HepG2 (cell line): Measurements from ENCODE around the gene MAP3K14.

Experiments
- CHD2 ChIP-seq: IDR thresholded peaks from 2 replicates; pipeline ENCODE4 v1.6.1; 2011; ENCODE audit warnings: low read depth, low read length, improper control_type of control experiment
- ESRRA ChIP-seq: sonication (generic); formaldehyde crosslinking; IDR thresholded peaks from 2 replicates; pipeline ENCODE4 v1.5.1; 2020; ENCODE audit warnings: mild to moderate bottlenecking, low read depth, missing genetic modification reagents
- FOXK1 ChIP-seq: sonication (generic); formaldehyde crosslinking; IDR thresholded peaks from 2 replicates; pipeline ENCODE4 v1.4.0; 2020; ENCODE audit warnings: low read depth, missing genetic modification reagents, borderline replicate concordance
- HDAC2 ChIP-seq: sonication (generic); formaldehyde crosslinking; IDR thresholded peaks from 2 replicates; pipeline ENCODE4 v1.4.0; 2020; ENCODE audit warnings: missing genetic modification reagents
- HMG20A ChIP-seq: IDR thresholded peaks from 2 replicates; pipeline ENCODE4 v1.6.1; 2016; ENCODE audit warnings: borderline replicate concordance
- MBNL3 ChIP-seq: fragments of 250-450 bp; sonication (Bioruptor Pico); conservative IDR thresholded peaks from 2 replicates; pipeline ENCODE4 v1.8.0; 2022; ENCODE audit warnings: mild to moderate bottlenecking, inconsistent platforms
- POLR2A ChIP-seq, 2 experiments: IDR thresholded peaks; 2 replicates each; pipeline ENCODE4 v1.6.1; 2011; ENCODE audit warnings: low read depth in 2 of 2, low read length in 2 of 2, mild to moderate bottlenecking in 1 of 2, moderate library complexity in 1 of 2; ENCODE audit not compliant: insufficient read depth in 1 of 2
- RXRA ChIP-seq: sonication (generic); formaldehyde crosslinking; IDR thresholded peaks from 2 replicates; pipeline ENCODE4 v1.5.1; 2020; ENCODE audit warnings: missing genetic modification reagents
- TAF1 ChIP-seq: sonication (generic); formaldehyde crosslinking; IDR thresholded peaks from 2 replicates; pipeline ENCODE4 v1.4.0; 2020; ENCODE audit warnings: missing genetic modification reagents
- ZFP82 ChIP-seq: sonication (generic); formaldehyde crosslinking; IDR thresholded peaks from 2 replicates; pipeline ENCODE4 v1.5.1; 2020; ENCODE audit warnings: mild to moderate bottlenecking, missing genetic modification reagents, borderline replicate concordance
- ZNF138 ChIP-seq: sonication (generic); formaldehyde crosslinking; IDR thresholded peaks from 2 replicates; pipeline ENCODE4 v1.5.0; 2020; ENCODE audit warnings: mild to moderate bottlenecking, low read depth, missing genetic modification reagents
- ZSCAN29 ChIP-seq: sonication (generic); formaldehyde crosslinking; conservative IDR thresholded peaks from 2 replicates; pipeline ENCODE4 v1.4.0; 2020; ENCODE audit warnings: mild to moderate bottlenecking, missing genetic modification reagents
- TF ChIP-seq, protein P1 (sequence below): sonication (generic); formaldehyde crosslinking; IDR thresholded peaks from 2 replicates; pipeline ENCODE4 v1.5.0; 2020; ENCODE audit warnings: mild to moderate bottlenecking, missing genetic modification reagents, moderate library complexity
- TF ChIP-seq, protein P2 (sequence below): sonication (generic); formaldehyde crosslinking; IDR thresholded peaks from 2 replicates; pipeline ENCODE4 v1.5.0; 2020; ENCODE audit warnings: mild to moderate bottlenecking, missing genetic modification reagents

DNA sequence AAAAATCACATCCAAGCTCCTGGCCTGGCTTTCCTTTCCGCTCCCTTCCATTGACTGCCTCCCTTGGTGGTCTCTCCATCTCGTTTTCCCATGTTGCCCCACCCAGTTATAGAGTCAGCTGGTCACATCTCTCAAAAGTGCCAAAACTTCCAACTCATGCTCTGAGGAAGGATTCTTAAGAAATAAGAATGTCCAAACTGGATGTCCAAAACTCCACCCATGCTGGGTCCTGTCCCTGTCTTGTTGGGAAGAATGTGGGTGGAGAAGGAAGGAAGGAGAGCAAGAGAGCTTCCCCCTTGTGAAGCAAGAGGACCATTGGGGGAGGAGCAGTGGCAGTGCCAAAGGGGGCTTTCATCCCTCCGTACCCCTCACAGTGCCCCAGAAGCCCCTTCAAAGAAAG is 44.6 kb upstream of the MAP3K14 start:
- TF ChIP-seq RXRA (CRISPR knock-in tag), result no peak
- no peak for TF ChIP-seq POLR2A (IDR thresholded peaks at IDR 0.05; ENCODE audit: insufficient read depth in 1 of 2, low read depth in 2 of 2, low read length in 2 of 2)
- TF ChIP-seq, protein P1, sequence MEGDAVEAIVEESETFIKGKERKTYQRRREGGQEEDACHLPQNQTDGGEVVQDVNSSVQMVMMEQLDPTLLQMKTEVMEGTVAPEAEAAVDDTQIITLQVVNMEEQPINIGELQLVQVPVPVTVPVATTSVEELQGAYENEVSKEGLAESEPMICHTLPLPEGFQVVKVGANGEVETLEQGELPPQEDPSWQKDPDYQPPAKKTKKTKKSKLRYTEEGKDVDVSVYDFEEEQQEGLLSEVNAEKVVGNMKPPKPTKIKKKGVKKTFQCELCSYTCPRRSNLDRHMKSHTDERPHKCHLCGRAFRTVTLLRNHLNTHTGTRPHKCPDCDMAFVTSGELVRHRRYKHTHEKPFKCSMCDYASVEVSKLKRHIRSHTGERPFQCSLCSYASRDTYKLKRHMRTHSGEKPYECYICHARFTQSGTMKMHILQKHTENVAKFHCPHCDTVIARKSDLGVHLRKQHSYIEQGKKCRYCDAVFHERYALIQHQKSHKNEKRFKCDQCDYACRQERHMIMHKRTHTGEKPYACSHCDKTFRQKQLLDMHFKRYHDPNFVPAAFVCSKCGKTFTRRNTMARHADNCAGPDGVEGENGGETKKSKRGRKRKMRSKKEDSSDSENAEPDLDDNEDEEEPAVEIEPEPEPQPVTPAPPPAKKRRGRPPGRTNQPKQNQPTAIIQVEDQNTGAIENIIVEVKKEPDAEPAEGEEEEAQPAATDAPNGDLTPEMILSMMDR (CRISPR knock-in tag), result no peak
- no peak for TF ChIP-seq FOXK1 (CRISPR knock-in tag)
- TF ChIP-seq ZSCAN29 (CRISPR knock-in tag), result no peak
- TF ChIP-seq ESRRA (CRISPR knock-in tag), result no peak
- no peak for TF ChIP-seq ZNF138 (CRISPR knock-in tag)
- no peak for TF ChIP-seq ZFP82 (CRISPR knock-in tag)
- no peak for TF ChIP-seq CHD2
- no peak for TF ChIP-seq HDAC2 (CRISPR knock-in tag)
- TF ChIP-seq, protein P2, sequence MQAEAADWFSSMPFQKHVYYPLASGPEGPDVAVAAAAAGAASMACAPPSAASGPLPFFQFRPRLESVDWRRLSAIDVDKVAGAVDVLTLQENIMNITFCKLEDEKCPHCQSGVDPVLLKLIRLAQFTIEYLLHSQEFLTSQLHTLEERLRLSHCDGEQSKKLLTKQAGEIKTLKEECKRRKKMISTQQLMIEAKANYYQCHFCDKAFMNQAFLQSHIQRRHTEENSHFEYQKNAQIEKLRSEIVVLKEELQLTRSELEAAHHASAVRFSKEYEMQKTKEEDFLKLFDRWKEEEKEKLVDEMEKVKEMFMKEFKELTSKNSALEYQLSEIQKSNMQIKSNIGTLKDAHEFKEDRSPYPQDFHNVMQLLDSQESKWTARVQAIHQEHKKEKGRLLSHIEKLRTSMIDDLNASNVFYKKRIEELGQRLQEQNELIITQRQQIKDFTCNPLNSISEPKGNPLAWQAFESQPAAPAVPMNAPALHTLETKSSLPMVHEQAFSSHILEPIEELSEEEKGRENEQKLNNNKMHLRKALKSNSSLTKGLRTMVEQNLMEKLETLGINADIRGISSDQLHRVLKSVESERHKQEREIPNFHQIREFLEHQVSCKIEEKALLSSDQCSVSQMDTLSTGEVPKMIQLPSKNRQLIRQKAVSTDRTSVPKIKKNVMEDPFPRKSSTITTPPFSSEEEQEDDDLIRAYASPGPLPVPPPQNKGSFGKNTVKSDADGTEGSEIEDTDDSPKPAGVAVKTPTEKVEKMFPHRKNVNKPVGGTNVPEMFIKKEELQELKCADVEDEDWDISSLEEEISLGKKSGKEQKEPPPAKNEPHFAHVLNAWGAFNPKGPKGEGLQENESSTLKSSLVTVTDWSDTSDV (CRISPR knock-in tag), result no peak
- TF ChIP-seq TAF1, result no peak
- no peak for TF ChIP-seq HMG20A (CRISPR knock-in tag)
- TF ChIP-seq MBNL3, result no peak
